SU-DHL-6 (cell line): ENCODE measurements around the gene NPAS3.

Source experiments
- CTCF ChIP-seq: fragments of 200-600 bp; sonication (generic); IDR thresholded peaks from one replicate; pipeline ENCODE4 v1.5.1; 2017; ENCODE audit warnings: antibody characterized with exemption, mild to moderate bottlenecking, low read length, moderate library complexity; ENCODE audit not compliant: insufficient read depth, poor library complexity, severe bottlenecking
- EZH2phosphoT487 ChIP-seq: fragments of 200-600 bp; sonication (generic), shearing (Covaris generic); conservative IDR thresholded peaks from 2 replicates; pipeline ENCODE4 v1.6.1; 2018; ENCODE audit warnings: mild to moderate bottlenecking, antibody characterized with exemption, low read length, moderate library complexity, mixed read lengths

- TF ChIP-seq CTCF (no peak), EZH2phosphoT487 (no peak)
Observed at GRCh38 chr14:33457021-33457420, 518.3 kb downstream of the NPAS3 start.
